HTR-8/SVneo (cell line): ENCODE data around the gene POU2F3.
"Not testable (repeated sequence)": the region's sequence is repeated elsewhere in the genome, so short reads cannot be mapped to it uniquely, and the experiment has no call there.

ENCODE experiments used
- DNase-seq: peaks from one replicate; pipeline ENCODE4 v3.0.0; 2011; ENCODE audit warnings: low spot score, mixed read lengths; ENCODE audit not compliant: insufficient read length
- FAIRE-seq: peaks from 2 replicates; lab custom pipeline; 2011; peaks lifted over from hg19 to GRCh38; lab: Jason Lieb, UNC

Gene POU2F3

DNA sequence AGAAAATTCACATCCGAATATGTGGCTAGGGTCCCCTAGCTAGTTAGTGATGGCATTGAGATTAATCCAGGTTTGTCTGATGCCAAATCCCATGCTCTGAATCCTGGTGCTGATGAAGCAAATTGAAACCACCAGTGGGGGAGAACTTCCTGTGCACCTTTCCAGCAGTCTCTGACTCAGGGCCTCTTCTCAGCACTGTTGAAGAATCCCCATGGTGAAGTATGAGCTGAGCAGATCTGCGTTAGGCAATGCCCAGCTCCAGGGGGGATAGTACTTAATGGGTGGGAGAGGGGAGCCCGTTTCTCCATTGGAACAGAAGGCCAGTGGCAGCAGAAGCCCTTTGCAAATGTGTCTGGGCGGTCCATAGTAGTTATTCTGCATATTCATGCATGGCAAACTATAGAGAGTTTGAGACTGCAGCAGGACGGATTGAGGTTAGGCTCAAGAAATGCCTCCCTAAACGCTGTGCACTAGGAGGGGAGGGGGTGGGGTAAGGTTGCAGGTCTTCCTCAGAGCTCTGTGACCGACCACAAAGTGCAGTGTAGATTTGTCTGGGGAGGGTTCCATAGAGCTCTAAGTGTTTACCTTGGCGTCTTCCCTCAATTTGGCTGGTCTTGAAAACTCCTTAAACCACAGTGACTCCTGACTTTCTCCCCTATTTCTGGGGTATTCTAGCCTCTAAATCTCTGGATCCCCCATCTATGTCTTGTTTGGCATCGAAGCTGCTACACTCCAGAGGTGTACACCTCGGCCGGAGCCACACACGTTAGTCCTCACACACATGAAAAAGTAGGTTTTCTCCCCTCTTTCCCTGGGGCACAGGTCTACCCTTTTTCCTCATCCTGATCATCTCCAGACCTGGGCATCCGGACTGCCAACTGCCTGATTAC, 4.8 kb downstream of the POU2F3 start:
- no peak for FAIRE-seq
- DNase-seq: no peak

DNA sequence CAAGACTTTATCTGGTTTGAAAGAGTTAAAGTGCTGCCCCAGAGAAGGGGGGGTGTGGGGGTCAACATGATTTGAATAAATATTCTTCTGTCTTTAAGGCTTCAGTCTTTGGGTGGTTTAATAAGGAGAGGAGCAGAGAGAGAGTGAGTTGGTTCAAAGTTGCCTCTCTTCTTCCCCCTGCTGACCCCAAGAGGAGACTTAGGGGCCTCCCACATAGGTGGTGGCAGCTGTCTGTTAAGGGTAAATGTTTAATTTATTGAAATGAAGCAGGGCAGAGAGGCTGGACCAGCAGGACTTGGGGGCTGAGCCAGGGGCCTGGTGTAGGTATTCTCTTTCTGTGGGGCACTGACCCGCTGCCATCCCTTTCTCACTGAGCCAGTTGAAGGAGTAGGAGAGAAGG, 5.5 kb downstream of the POU2F3 start:
- DNase-seq (no peak), FAIRE-seq (no peak)

DNA sequence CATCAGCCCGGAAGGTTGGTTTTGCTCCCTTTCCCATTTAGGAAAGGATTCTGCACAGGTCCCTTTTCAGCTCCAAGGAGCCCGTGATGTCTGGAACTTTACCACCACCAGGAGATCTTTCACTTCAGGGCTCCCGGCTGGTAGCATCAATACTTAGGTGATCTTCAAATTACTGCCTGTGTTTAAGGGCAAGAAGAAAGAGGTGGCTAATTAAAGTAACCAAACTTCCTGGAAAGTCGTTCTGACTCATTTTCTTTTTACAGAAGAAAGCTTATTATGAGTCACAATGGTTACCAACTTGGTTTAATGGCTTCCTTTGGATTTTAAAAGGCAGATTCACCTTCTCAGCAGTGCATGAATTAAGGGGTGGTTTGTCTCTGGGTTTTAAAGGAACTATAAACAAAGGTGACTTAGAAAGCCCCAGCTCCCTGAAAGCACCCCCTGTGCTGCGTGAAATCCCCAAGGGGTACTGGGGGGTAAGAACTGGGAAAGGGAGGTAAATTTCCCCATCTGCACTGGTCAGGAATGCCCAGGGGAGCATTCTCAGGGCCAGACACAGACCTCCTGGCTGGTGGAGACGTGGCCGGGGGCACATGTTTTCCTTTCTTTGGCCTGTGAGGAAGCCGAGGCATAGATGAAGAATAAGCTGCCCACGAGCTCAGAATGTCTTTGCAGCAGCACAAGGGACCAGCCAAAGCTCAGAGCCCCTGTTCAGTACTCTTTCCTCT, 8.8 kb downstream of the POU2F3 start:
- FAIRE-seq: no peak
- no peak for DNase-seq

DNA sequence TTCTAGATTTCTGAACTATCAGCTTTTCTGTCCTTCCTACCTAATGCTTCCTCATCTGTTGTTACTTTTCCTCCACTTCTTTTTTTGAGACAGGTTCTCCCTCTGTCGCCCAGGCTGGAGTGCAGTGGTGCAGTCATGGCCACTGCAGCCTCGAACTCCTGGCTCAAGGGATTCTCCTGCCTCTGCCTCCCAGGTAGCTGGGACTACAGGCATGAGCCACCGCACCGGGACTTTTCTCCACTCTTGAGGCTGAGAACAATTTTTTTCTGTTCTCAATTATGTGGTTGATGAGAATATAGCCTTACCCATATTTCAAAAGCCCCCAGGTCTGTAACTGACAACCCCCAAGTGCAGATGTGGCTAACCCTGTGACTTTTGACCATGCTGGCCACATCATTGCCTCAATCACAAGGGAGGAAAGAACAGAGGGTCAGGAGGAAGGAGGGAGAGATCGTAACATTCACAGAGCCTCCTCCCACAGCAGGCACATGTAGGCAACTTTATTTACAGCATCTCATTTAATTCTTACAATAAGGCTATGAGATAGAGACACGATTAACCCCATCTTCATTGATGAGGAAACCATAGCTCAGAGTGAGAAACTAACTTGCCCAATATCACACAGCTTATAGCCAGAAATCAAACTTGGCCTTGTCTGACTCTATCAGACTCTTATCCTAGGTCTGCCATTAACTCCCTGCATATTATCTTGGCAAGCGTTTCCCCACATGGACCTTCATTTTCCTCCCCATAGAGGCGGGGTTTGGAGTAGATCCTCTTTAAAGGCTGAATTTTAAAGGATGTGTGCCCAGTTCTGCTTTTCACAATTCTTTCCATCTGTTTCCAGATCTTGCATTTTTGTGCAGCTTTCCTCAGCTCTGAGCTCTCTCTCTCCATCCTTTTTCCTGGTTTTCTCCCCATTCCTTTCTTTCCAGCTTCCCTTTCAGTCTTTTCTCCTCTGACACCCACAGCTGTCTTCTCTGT, 9.6 kb downstream of the POU2F3 start:
- FAIRE-seq (no peak), DNase-seq (no peak)

DNA sequence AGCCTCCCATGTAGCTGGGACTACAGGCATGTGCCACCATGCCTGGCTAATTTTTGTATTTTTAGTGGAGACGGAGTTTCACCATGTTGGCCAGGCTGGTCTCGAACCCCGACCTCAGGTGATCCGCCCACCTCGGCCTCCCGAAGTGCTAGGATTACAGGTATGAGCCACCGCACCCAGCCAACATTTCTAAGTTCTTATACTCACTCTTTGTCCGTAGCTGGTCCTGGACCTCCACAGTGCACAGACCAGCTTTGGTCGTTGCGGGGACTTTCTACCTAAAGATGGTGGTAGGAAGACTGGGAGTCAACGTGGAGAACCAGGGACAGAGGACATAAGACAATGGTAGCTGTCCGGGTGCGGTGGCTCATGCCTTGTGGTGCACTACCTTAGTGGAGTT, 13.4 kb downstream of the POU2F3 start:
- FAIRE-seq, DNase-seq: not testable (repeated sequence)

DNA sequence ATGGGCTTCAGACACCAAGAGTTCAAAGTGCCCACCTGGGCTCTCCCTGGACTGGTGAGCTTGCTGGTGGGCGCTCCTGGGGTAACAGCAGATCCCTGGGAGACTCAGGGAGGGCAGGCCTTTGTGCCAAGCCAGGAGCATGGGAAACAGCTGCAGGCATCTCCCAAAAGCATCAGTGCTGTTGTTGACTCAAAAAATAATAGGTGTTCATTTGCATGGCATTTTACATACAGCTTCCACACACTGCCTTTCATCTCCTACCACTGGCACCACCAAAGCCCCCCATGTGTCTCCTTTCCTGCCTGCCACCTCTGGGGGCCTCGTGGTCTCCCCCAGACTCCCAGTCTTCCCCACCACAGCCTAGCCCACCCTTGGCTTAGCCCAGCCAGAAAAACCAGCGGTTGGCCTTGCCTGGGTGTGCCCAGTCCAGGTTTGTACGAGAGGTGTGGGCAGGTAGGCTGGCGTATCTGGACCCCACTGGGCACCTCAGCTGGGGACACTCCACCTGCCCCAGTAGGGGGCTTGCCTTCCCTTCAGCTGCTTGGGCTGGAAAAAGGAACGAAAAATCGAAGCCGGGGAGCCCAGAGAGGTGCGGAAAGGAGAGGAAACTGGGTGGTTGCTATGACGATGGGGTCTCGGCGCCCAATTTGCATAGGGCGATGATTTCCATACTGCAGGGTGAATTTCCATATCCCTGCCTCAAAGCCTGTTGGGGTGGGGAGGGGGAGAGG, 15.0 kb downstream of the POU2F3 start:
- no peak for DNase-seq
- FAIRE-seq: no peak

DNA sequence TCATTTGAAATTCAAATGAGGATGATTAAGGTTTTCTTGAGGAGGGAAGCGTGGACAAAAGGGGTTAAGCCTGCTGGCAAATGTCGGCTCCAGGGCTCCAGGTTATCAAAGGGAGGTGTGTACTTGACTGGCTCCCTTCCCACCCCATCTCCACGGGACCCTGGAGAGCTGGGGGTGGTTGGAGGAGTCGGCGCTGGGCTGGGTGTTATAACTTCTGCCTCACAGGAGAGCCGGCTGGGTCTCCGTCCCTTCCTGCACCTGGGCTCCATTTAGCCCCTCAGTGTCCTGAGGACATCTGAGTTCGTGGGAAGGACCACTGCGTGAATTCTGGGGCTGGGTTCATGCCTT, 15.6 kb downstream of the POU2F3 start:
- DNase-seq (no peak), FAIRE-seq (no peak)

DNA sequence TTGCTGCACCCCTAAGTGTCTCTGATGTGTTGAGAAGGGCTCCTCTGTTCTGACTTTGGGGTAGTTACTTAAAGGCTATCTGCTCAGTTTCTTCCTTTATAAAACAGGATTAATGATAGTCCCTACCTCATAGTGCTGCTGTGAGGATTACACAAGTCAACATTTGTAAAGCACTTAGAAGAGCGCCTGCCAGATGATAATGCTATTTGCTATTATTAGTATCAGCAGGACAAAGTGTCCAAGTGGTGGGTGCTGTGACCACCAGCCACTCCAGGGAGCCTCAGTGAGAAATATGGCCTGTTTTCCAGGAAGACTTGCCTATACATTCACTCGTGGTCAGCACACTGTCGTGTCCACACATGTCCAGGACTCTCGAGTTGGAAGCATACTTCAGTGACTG, 16.2 kb downstream of the POU2F3 start:
- no peak for DNase-seq
- no peak for FAIRE-seq

DNA sequence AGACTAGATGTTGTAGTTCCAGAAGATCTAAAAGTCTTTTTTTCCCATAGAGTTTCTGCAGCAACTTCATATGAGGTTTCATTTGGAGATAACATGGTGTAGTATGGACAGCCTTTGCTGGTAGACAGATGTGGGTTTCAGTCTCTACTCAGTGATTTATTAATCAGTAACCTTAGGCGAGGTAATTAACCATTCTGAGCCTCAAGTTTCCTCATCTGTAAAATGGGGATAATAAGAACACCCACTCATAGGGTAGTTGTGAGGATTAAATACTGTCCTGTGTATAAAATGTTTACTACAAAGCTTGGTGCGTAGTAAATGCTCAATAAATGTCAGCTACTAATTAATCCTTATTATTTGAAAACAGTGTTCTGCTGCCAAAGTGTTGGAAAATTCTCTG, 16.8 kb downstream of the POU2F3 start:
- FAIRE-seq (no peak), DNase-seq (no peak)

DNA sequence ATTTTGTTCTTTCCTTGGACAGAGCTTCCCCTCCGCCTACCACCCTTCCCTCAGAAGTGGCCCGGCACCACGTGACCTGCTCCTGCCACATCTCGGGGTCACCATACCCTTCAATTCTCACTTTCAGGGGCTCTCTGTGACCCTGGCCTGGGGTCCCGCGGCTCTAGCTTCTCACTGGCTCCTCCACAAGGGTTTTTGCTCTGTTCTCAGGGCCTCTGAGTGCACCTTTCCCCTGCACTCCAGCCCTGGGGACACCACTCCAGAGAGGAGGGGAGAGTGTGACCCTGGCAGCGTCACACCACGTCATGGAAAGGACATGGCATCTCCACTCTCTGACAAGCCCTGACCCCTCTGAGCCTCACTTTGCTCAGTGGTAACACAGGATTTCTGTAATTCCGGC, 17.4 kb downstream of the POU2F3 start:
- FAIRE-seq (no peak), DNase-seq (no peak)

DNA sequence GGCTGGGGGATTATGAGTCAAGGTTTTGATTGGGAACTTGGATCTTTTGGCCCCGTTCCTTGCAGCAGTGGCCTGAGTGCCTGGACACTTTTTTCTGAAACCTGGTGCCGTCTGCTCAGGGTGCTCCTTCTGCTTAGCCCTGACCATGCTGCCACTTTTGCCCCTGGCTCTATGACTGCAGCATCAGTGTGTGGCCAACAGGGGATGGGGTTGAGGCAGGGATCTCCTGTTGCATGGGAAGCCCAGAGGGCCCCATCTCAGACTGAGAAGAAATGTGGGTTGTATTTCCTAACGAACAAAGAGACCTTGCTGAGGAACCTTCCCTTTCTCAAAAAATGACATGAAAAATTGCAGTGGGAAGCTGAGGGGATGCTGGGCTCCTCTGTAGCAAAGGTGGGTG, 18.7 kb downstream of the POU2F3 start:
- DNase-seq (no peak), FAIRE-seq (no peak)

DNA sequence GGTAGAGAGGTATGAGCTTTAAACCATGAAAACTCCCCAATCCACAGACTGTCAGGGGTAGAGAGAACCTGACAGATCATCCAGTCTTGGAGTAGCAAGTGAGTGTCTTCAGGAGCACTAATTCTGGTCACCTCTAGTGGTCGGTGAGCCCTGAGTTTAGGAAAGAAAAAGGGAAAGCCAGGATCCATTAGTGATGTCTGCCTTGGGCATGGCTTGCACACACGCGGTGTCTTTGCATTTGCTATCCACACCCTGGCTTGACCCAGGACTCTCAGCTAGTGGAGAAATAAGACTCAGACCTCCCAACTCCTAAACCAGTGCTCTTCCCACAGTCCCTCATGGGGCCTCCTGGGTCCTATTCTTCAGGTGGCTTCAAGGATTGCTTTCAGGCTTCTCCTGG, 19.3 kb downstream of the POU2F3 start:
- DNase-seq (no peak), FAIRE-seq (no peak)

DNA sequence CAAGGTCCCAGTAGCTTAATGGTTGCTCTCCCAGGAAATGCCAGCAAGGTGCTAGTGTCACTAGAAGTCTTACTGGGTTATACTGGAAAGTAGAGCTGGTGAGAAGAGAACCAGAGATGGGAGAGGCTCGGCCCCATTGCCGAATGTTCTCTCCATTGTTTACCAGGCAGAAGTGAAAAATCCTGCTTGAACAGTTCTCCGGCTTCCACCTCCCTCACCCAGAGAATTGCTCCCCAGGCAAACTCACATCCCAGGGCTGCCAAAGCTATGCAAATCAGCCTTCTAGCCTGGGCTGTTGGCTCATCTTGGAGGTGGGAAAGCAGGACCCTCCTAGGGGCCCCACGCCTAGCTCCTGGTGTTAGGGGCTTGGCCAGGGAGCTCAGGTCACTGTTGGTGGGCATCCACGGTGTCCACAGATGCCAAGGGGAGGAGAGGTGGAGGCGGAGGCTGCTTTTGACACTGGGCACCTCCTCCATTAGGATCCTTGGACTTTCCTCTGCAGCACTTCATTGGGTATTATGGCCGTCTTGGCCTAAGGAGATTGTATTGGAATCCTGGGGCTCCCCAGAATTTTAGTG, 20.1 kb downstream of the POU2F3 start:
- no peak for FAIRE-seq
- DNase-seq: no peak

DNA sequence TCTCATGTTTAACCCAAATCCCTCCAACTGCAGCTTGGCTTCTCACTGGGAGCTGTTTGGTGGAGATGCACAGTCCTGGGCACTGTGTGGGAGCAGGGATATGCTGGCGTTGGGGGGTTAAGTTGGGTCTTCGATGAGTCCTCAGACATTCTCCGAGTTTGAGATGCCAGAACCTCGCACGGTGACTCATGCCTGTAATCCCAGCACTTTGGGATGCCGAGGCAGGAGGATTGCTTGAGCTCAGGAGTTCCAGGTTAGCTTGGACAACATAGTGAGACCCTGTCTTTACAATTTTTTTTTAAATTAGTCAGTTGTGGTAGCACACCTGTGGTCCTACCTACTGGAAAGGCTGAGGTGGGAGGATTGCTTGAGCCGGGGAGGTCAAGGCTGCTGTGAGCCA, 20.7 kb downstream of the POU2F3 start:
- FAIRE-seq (no peak), DNase-seq (no peak)

DNA sequence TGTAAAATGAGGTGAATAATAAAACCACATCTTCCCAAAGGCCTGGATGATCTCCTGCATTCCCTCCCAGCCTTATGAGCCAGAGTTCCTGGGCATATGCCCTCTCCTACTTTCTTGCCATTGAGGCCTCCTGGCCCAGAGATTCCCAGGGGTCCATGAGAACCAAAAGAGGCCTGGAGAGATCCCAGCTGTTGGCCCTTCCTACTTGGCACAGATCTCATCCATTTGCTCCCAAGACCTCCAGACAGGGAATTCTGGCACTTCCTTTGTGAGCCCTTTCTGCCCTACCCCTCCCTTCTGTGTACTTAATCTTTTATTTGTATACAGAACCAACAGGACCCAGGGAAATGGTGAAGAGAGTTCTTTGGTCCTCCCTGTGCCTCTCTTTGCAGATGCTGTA, 21.4 kb downstream of the POU2F3 start:
- DNase-seq: no peak

DNA sequence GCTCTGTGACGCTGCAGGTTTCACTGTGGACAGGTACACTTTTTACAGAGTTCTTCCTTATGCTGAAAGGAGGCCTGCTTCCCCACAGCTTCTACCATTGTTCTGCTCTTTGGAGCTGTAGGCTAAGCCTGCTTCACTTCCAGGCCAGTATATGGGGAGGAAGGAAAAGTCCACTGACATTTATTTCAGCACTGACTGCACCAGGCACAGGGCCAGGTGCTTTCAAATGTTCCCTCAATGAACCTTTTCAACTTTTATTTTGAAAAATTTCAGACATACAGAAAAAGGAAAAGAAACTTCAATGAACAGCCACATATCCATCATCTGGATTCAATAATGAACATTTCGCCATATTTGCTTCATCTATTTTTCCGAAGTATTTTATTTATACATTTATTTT, 22.0 kb downstream of the POU2F3 start:
- FAIRE-seq (no peak), DNase-seq (no peak)

More for the DNA sequence above, 21.4 kb downstream of the POU2F3 start:
- no peak for FAIRE-seq

DNA sequence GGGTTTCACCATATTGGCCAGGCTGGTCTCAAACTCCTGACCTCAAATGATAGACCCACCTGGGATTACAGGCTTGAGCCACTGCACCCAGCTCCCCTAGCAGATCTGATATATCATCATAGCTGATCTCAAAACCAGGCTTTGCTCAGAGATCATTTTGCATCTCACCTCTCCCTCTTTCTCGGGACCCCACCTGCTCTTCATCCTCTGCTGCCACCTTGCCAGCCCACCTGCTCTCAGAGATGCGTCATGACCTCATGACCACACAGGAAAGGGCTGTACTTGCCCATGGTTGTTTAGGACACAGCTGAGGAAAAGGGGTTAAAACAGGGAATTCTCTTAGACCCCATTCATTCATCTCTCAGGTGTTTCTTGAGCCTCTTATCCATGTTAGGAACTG, 27.4 kb downstream of the POU2F3 start:
- DNase-seq (no peak), FAIRE-seq (no peak)

DNA sequence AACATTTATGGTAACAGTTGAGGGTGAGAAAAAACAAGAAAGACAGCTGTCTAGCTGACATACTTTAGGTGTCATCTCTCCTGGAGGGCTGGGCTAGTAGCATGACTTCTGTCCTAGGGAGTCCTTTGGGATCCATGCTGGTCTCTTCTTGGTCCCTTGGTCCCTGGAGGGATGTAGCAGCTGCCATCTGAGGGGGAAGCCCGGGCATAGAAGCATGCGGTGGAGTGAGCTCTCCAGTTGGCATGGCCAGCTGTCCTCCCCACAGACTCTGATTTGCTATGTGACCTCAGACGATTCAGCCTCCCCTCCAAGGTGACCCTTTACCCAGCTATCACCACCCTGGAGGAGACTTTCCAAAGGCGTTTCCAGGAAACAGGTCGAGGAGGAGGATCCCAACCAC, 28.7 kb downstream of the POU2F3 start:
- DNase-seq: no peak
- no peak for FAIRE-seq

DNA sequence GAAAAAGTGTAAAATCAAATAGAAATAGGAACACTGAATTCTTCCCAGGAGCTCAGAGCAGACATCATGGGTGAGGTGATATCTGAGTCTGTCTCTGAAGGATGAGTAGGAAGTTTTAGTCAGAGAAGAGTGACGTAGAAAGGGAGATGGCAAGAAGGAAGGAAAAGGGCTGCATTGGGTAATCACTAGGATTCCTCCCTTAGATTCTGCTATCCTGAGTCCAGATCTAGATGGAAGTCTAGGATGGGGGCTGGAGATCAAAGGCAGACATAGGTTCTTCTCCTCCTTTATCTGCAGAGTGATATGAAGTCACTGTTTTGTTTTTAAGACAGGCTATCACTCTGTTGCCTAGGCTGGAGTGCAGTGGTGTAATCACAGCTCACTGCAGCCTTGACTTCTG, 30.4 kb downstream of the POU2F3 start:
- no peak for FAIRE-seq
- no peak for DNase-seq

DNA sequence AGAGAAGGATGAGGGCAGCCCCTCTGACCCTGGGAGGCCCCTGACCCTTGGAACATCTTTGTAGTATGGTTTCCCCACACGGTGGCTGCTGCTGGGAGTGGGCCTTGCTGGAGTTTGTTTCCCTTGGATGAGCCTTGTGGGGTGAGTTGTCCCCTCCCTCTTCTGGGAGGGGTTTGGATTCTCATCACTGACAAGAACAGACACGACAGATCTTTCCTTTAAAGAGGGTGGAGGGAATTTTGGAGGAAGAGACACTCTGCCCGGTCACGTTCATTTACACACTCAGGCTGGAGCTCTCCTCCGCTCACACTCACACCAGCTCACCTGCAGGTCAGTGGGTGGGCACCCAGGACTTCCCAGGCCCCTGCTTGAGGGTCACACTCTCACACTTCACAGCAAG, 31.7 kb downstream of the POU2F3 start:
- no peak for FAIRE-seq
- DNase-seq: no peak
